Measurements from ENCODE around the gene METTL23.

GRCh38 chr17:76678330-76678729, 48.3 kb upstream of the METTL23 start:
- no peak for TF ChIP-seq TAF1 (IDR thresholded peaks at IDR 0.05; ENCODE audit: borderline replicate concordance, insufficient read depth, low read length)
- TF ChIP-seq SIN3A (IDR thresholded peaks at IDR 0.05; ENCODE audit: borderline replicate concordance, insufficient read depth, low read length): no peak
- no peak for TF ChIP-seq FOXP2 (optimal IDR thresholded peaks at IDR 0.05; ENCODE audit: borderline replicate concordance, extremely low read depth, extremely low read length, insufficient read depth)
- no peak; the same call in 1 of the 2 replicates for TF ChIP-seq POLR2AphosphoS5 (IDR thresholded peaks at IDR 0.05; ENCODE audit: low read depth, low read length)

Measured in PFSK-1 (cell line).